ENCODE measurements around the gene KIR2DL1.
"Not testable (repeated sequence)": the region's sequence is repeated elsewhere in the genome, so short reads cannot be mapped to it uniquely, and the experiment has no call there.

The KIR2DL1 gene

GRCh38 chr19:54806516-54806838 is 36.9 kb downstream of the KIR2DL1 start:
- peaks cover 75% of the 10 kb centered on the region for H3K27me3 Mint-ChIP-seq
- no peak for DNase-seq (ENCODE audit: low spot score in 2 of 2)
- no peaks in the 10 kb centered on the region for H3K36me3 Mint-ChIP-seq (ENCODE audit: insufficient read depth)

GRCh38 chr19:54814571-54814970 is 45.0 kb downstream of the KIR2DL1 start:
- not testable (repeated sequence) for H3K9me3 Mint-ChIP-seq; DNase-seq (ENCODE audit: low spot score in 2 of 2); ATAC-seq (replicated peaks; ENCODE audit: extremely low read depth, poor library complexity, severe bottlenecking); H3K27ac Mint-ChIP-seq (ENCODE audit: low read depth); H3K4me3 Mint-ChIP-seq; H3K4me1 Mint-ChIP-seq; H3K36me3 Mint-ChIP-seq (ENCODE audit: insufficient read depth)
- H3K27me3 Mint-ChIP-seq, result peaks cover 57% of the 10 kb centered on the region

More at GRCh38 chr19:54806516-54806838, 36.9 kb downstream of the KIR2DL1 start:
- no peaks in the 10 kb centered on the region for H3K4me1 Mint-ChIP-seq
- no peak overlapping the region for H3K27ac Mint-ChIP-seq (ENCODE audit: low read depth)
- no peak overlapping the region for H3K4me3 Mint-ChIP-seq
- no peak for ATAC-seq (replicated peaks; ENCODE audit: extremely low read depth, poor library complexity, severe bottlenecking)
- no peaks in the 10 kb centered on the region for H3K9me3 Mint-ChIP-seq

- not testable (repeated sequence) for H3K4me1 Mint-ChIP-seq; ATAC-seq (replicated peaks; ENCODE audit: extremely low read depth, poor library complexity, severe bottlenecking); DNase-seq (ENCODE audit: low spot score in 2 of 2); H3K4me3 Mint-ChIP-seq; H3K9me3 Mint-ChIP-seq; H3K36me3 Mint-ChIP-seq (ENCODE audit: insufficient read depth); H3K27ac Mint-ChIP-seq (ENCODE audit: low read depth)
- peaks cover 52% of the 10 kb centered on the region for H3K27me3 Mint-ChIP-seq
Measured at GRCh38 chr19:54816251-54816650, 46.7 kb downstream of the KIR2DL1 start, which contains the start of gene KIR3DL1. KIR3DL1 (plus strand) TSS chr19:54816468.

- H3K27ac Mint-ChIP-seq (ENCODE audit: low read depth), result no peak overlapping the region
- H3K36me3 Mint-ChIP-seq (ENCODE audit: insufficient read depth), result peaks cover 2% of the 10 kb centered on the region
- ATAC-seq (replicated peaks; ENCODE audit: extremely low read depth, poor library complexity, severe bottlenecking) (no peak), DNase-seq (ENCODE audit: low spot score in 2 of 2) (no peak)
- H3K9me3 Mint-ChIP-seq, result no peaks in the 10 kb centered on the region
- no peak overlapping the region for H3K4me3 Mint-ChIP-seq
- peaks cover 4% of the 10 kb centered on the region for H3K4me1 Mint-ChIP-seq
- H3K27me3 Mint-ChIP-seq, result peaks cover 39% of the 10 kb centered on the region
Measured at GRCh38 chr19:54817670-54818536, 48.3 kb downstream of the KIR2DL1 start.

- ATAC-seq (replicated peaks; ENCODE audit: extremely low read depth, poor library complexity, severe bottlenecking); H3K4me3 Mint-ChIP-seq; H3K27ac Mint-ChIP-seq (ENCODE audit: low read depth); H3K9me3 Mint-ChIP-seq; H3K36me3 Mint-ChIP-seq (ENCODE audit: insufficient read depth); DNase-seq (ENCODE audit: low spot score in 2 of 2); H3K4me1 Mint-ChIP-seq: not testable (repeated sequence)
- peaks cover 56% of the 10 kb centered on the region for H3K27me3 Mint-ChIP-seq
Measured at GRCh38 chr19:54824416-54824815, 54.8 kb downstream of the KIR2DL1 start.

- not testable (repeated sequence) for H3K27ac Mint-ChIP-seq (ENCODE audit: low read depth); H3K9me3 Mint-ChIP-seq; DNase-seq (ENCODE audit: low spot score in 2 of 2); ATAC-seq (replicated peaks; ENCODE audit: extremely low read depth, poor library complexity, severe bottlenecking); H3K4me3 Mint-ChIP-seq; H3K4me1 Mint-ChIP-seq; H3K36me3 Mint-ChIP-seq (ENCODE audit: insufficient read depth)
- peaks cover 56% of the 10 kb centered on the region for H3K27me3 Mint-ChIP-seq
Measured at GRCh38 chr19:54825326-54825725, 55.7 kb downstream of the KIR2DL1 start.

GRCh38 chr19:54828064-54828463 is 58.5 kb downstream of the KIR2DL1 start:
- not testable (repeated sequence) for H3K9me3 Mint-ChIP-seq; DNase-seq (ENCODE audit: low spot score in 2 of 2); H3K36me3 Mint-ChIP-seq (ENCODE audit: insufficient read depth); H3K27ac Mint-ChIP-seq (ENCODE audit: low read depth); H3K4me3 Mint-ChIP-seq; H3K4me1 Mint-ChIP-seq; ATAC-seq (replicated peaks; ENCODE audit: extremely low read depth, poor library complexity, severe bottlenecking)
- peaks cover 51% of the 10 kb centered on the region for H3K27me3 Mint-ChIP-seq

- not testable (repeated sequence) for H3K4me1 Mint-ChIP-seq
- Mint-ChIP-seq H3K4me3 (peak within 1 kb of the TSS; percentile 40), H3K27ac (ENCODE audit: low read depth) (peak within 1 kb of the TSS; percentile 53)
Measured at GRCh38 chr19:54832496-54832895, 62.9 kb downstream of the KIR2DL1 start, which contains the start of gene KIR2DS4. KIR2DS4 (plus strand) TSS chr19:54832676.

More at GRCh38 chr19:54832496-54832895, 62.9 kb downstream of the KIR2DL1 start, which contains the start of gene KIR2DS4:
- peaks cover 31% of the 10 kb centered on the region for H3K27me3 Mint-ChIP-seq
- DNase-seq (ENCODE audit: low spot score in 2 of 2); H3K9me3 Mint-ChIP-seq; ATAC-seq (replicated peaks; ENCODE audit: extremely low read depth, poor library complexity, severe bottlenecking); H3K36me3 Mint-ChIP-seq (ENCODE audit: insufficient read depth): not testable (repeated sequence)

Measured in central memory CD8-positive, alpha-beta T cell (primary cell).